ENCODE data around the gene ADAMTS2.

The ADAMTS2 gene

DNA sequence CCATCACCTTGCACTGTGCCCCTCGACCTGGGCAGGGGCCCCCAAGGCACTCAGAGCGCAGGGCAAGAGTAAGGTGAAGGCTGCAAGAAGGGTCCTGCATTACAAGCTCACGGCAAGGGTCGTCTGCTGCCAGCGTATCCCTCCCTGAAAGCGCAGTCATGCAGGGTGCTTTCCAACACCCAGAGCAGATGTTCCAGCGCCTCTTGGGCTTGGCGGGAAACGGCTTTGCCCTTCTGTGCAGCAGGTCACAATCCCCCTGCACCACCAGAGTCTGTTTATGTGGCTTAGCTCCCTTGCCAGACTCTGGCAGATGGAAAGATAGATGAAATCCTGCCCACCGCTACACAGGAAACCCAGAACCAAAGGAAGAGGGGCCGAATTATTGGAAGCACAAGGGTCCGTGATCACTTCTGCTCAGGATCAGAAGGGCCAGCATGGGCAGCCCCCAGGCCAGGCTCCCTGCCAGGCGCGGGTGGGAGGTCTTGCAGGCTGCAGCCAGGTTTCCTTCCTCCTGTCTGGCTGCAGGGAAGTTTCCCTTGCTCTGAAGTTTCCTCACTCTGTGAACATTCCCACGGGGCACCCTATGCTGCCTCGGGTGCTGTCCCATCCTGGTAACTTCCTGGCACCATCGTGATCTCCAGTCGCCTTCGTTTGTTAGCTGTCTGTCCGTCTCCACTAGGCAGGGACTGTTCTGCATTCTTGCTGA is 152.9 kb downstream of the ADAMTS2 start:
- DNase-seq, result no peak

DNA sequence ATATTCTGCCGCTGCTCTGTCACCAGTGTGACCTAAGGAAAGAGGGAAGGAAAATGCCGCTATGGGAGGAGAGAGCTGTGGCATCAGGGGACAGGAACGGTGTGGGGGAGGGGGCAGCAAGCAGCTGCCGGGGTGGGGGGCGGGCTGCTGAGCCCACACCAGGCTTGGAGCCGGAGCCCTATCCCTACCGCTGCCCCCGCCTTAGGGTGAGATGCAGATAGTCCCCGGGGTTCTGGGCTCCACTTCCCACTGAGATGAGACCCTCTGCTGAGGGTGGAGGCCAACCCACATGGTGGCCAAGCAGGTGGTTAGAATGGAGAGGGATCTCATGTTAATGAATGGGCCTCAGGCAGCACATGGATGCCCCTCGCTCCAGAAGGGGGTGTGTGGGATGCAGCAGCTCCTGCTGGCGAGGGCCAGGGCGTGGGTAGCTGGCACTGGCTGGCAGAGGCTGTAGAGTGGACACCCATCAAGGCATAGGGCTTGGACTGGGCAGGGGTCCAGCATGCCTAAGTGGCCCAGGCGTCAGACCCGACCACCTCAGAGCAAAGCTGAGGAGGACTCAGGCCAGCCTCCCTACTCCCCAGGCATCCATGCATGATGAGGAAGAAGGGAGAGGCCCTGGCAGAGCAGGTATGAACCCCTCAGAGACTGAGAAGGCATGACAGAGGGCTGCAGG is 153.6 kb downstream of the ADAMTS2 start:
- no peak for DNase-seq

DNA sequence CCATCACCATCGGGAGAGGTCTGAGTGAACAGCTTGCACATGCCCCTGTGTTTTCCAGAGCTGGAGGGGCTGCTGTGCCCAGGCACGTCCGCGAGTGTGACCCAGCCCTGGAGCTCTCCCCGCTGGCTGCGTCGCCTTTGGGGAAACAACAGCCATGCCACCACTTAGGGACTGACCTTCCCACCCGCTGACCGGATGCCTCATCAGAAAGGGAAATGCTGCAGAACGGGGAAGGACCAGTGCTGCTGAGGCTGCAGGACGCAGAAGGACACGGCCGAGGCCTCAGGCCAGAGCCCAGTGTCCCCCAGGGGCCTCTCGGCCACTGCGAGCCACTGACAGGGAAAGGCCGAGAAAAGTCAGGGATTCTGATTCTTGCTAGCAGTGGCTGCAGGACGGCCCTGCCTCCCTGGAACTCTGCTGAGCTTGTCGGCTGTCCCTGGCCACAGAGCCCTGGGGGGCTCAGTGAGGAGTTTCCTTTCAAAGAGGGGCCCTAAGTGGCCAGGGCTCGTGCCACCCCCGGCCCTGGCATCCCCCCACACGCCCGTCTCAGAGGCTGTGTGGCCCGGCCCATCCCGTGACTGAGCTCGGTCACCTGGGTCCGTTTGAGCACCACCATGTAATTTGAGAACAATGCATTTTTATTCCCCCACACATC is 154.3 kb downstream of the ADAMTS2 start:
- no peak for DNase-seq

- DNase-seq, result no peak
Measured at GRCh38 chr5:179188636-179189035, 156.6 kb downstream of the ADAMTS2 start.

GRCh38 chr5:179187681-179188575 is 157.3 kb downstream of the ADAMTS2 start:
- no peak for DNase-seq

- DNase-seq, result no peak
Measured at GRCh38 chr5:179187229-179187678, 158.0 kb downstream of the ADAMTS2 start.

DNA sequence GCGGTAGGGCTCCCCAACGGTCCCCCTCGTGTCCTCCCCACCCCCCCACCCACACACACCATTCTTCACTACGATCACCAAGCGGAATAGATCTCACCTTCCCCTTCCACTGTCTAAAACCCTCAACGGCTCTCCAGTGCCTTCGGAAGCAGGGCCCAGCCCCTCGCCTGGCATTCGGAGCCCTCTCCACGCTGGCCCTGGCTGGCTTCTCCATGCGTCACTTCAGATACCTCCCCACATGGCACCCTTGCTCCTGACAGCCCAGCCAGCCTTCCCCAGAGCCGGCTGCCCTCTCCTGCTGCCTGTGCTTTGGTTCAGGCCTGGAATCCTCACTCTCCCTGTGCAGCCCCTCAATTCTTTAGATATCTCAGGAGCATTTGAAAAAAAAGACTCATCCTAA is 158.5 kb downstream of the ADAMTS2 start:
- DNase-seq, result no peak

GRCh38 chr5:179185941-179186411 is 159.3 kb downstream of the ADAMTS2 start:
- DNase-seq, result no peak

DNA sequence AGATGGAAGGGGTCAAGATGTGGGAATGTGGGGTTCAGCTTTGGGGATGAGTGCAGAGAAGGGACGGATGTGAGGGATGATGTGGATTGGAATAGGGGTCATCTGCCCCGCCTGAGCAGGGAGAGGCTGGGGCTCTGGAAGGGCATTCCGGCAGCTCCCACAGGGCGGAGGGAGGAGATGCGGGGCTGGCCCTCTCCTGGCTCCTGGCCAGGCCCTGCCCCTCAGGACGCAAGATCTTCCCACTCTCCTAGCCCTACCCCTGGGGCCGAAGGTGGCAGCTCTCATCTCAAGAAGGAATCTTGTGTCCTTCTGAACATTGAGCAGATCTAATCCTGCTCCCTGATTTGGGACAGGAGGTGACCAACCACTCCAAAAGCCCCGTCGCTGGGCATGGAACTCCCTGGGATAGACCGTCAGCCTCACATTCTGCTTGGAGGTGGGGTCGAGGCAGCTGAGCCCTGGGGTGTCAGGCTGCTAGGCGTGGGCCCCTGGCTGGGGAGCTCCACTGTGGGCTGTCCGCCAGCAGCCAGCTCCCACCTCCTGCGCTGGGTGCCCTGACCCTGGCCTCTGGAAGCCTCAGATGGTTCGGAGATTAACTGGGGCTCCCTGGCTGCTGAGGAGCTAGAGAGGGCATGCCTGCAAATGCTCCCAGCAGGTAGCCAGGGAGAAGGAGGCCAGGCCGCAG is 159.9 kb downstream of the ADAMTS2 start:
- DNase-seq, result no peak

DNA sequence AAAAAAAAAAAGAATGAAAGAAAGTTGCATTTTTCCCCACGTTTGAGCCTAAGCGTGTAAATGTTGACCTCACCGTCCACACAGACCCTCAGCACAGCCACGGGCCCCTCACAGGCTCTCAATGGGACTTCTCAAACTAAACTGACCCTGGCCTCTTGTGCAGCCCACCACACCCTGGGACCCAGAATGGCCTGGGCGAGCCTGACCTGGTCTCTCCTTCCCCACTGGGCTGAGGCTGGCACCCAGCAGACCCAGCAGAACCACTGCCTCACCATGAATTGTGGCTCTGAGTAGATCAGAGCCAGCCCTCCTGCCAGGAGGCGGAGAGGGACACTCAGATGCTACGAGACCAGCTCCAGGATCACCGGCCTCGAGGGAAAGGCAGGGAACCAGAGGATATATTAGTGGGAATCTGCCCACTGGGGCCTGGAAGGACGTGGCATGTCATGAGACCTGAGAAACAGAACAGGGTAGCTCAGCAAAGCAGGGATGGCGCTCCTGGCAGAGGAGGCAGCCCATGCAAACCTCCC is 160.7 kb downstream of the ADAMTS2 start:
- no peak for DNase-seq

- no peak for DNase-seq
Measured at GRCh38 chr5:179183481-179183880, 161.8 kb downstream of the ADAMTS2 start.

DNA sequence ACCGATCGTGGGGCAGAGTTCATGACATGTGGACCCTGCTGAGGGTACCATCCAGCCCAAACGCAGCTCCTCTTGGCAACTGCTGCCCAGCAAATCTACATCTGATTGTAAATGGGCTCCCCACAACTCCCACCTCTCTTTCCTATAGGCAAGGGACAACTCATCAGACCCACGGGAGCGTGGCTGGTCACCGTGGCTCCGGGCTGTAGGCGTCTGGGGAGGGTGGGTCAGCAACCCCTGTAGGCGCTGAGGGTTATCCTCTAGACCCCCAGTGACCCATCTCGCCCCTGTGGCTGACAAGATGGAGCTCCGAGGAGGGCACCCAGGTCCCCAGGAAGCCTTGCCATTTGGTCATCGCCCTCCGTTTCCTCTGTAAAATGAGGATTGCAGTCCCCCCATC is 162.7 kb downstream of the ADAMTS2 start:
- DNase-seq, result no peak

DNA sequence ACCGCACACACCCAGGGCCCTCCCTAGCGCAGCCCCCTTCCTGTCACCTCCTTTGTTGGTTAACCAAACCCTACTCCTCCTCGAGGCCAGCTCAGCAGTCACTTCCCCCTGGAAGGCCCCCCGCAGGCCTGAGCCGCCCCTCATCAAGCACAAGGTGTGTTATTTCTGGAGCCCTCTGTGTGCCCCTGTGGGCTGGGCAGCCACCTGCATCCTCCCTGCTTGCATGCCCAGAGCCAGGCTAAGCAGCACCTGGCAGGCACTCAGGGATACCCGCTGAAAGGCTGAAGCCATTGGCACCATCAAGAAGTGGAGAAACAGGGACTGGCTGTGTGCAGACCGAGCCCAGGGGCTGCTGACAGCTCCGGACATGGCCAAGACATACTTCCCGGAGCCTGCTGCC is 163.3 kb downstream of the ADAMTS2 start:
- no peak for DNase-seq

DNA sequence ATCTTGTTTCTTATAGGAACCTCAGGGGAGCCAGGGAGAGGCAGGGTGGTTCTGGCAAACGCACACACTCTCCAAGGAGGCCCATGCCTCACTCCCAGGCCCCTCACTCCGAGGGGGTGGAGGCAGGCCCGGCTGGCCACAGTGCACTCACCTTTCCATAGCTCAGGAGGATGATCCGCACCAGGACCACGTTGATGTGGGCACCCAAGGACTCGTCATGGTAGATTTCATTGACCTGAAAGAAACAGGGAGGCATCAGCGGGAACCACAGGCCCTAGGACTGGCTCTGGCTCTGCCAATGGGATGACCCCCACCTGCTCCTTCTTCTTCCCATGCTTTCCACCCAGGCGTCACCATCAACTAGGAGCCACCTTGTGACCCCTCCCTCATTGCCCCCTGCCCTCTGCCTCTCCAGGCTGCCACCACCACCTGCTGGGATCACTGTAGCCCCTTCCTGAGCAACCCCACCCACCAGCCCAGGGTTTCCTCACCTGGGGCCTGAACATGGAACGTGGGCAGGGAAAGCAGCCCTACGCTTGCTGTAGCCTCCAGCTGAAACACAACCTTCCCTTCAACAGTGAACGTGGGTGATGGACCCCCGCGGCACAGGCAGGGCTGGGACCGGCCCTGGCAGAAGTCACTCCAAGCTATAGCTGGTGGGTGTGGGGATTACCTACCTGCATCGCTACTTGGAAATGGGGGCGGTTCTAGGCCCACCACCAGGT is 164.2 kb downstream of the ADAMTS2 start:
- DNase-seq, result no peak

- no peak for DNase-seq
Measured at GRCh38 chr5:179180061-179180610, 165.1 kb downstream of the ADAMTS2 start.

- DNase-seq, result no peak
Measured at GRCh38 chr5:179177711-179178575, 167.3 kb downstream of the ADAMTS2 start.

- DNase-seq, result no peak
Measured at GRCh38 chr5:179176571-179177230, 168.6 kb downstream of the ADAMTS2 start.

GRCh38 chr5:179176166-179176565 is 169.1 kb downstream of the ADAMTS2 start:
- DNase-seq, result no peak
